ENCODE measurements around the gene ZNF530.

Gene ZNF530

GRCh38 chr19:57613941-57614743, 14.5 kb downstream of the ZNF530 start, which contains the start of gene ZNF134:
Gene ZNF134 (plus strand): TSS chr19:57614242. CDS start chr19:57619469, 5,227 bp downstream.
- peak; percentile 100 for ATAC-seq
- TF ChIP-seq PATZ1 (CRISPR knock-in tag; IDR thresholded peaks at IDR 0.05; ENCODE audit: borderline replicate concordance): no peak
- TF ChIP-seq ZFP3 (CRISPR knock-in tag; IDR thresholded peaks at IDR 0.05): no peak
- no peak for TF ChIP-seq CREB5 (CRISPR knock-in tag; IDR thresholded peaks at IDR 0.05; ENCODE audit: low read depth)
- no peak for TF ChIP-seq TOX (CRISPR knock-in tag; IDR thresholded peaks at IDR 0.05; ENCODE audit: borderline replicate concordance)
- no peak for TF ChIP-seq GLIS3 (CRISPR knock-in tag; IDR thresholded peaks at IDR 0.05)
- TF ChIP-seq ZFP30 (CRISPR knock-in tag; IDR thresholded peaks at IDR 0.05): no peak
- TF ChIP-seq PPARA (CRISPR knock-in tag; IDR thresholded peaks at IDR 0.05; ENCODE audit: borderline replicate concordance): no peak
- no peak for TF ChIP-seq RARB (CRISPR knock-in tag; IDR thresholded peaks at IDR 0.05)
- no peak for TF ChIP-seq ESRRG (CRISPR knock-in tag; IDR thresholded peaks at IDR 0.05)
- TF ChIP-seq SNAI2 (CRISPR knock-in tag; IDR thresholded peaks at IDR 0.05): no peak
- TF ChIP-seq ISL1 (CRISPR knock-in tag; IDR thresholded peaks at IDR 0.05): no peak
- no peak for TF ChIP-seq CSRNP3 (CRISPR knock-in tag; IDR thresholded peaks at IDR 0.05)
- TF ChIP-seq ZC3H10 (CRISPR knock-in tag; IDR thresholded peaks at IDR 0.05): no peak
- TF ChIP-seq CSDC2 (CRISPR knock-in tag; IDR thresholded peaks at IDR 0.05): no peak
- TF ChIP-seq ZNF70 (CRISPR knock-in tag; IDR thresholded peaks at IDR 0.05): no peak
- TF ChIP-seq POU6F1 (CRISPR knock-in tag; IDR thresholded peaks at IDR 0.05; ENCODE audit: borderline replicate concordance, low read depth): no peak
- TF ChIP-seq OSR1 (CRISPR knock-in tag; IDR thresholded peaks at IDR 0.05): no peak
- no peak for TF ChIP-seq ZNF8 (CRISPR knock-in tag; IDR thresholded peaks at IDR 0.05)
- no peak for TF ChIP-seq ZNF565 (CRISPR knock-in tag; conservative IDR thresholded peaks at IDR 0.05; ENCODE audit: low read depth)
- no peak for TF ChIP-seq TSHZ2 (CRISPR knock-in tag; IDR thresholded peaks at IDR 0.05)

- no peak for TF ChIP-seq OSR1 (CRISPR knock-in tag; IDR thresholded peaks at IDR 0.05)
- no peak for TF ChIP-seq ESRRG (CRISPR knock-in tag; IDR thresholded peaks at IDR 0.05)
- TF ChIP-seq CREB5 (CRISPR knock-in tag; IDR thresholded peaks at IDR 0.05; ENCODE audit: low read depth): no peak
- TF ChIP-seq PPARA (CRISPR knock-in tag; IDR thresholded peaks at IDR 0.05; ENCODE audit: borderline replicate concordance): no peak
- TF ChIP-seq TSHZ2 (CRISPR knock-in tag; IDR thresholded peaks at IDR 0.05): no peak
- TF ChIP-seq ZNF8 (CRISPR knock-in tag; IDR thresholded peaks at IDR 0.05): no peak
- TF ChIP-seq ZNF565 (CRISPR knock-in tag; conservative IDR thresholded peaks at IDR 0.05; ENCODE audit: low read depth): no peak
- ATAC-seq: no peak
Measured at GRCh38 chr19:57615346-57615745, 15.7 kb downstream of the ZNF530 start.
